GM23338 (cell line): ENCODE measurements around the gene RPTOR. TPM values are rescaled to one million over a fixed set of nuclear protein-coding genes. Genes with fewer than 3 reads are reported as not detected.

Source experiments
- ATAC-seq: fragments of 200-7000 bp; cut with Tn5 transposase; 3 replicates; pipeline ENCODE4 v1.9.1; 2020
- DNase-seq: peaks from one replicate; pipeline ENCODE4 v3.0.0-alpha.2; 2015; ENCODE audit warnings: low spot score
- H2AFZ ChIP-seq: fragments of 200-600 bp; sonication (generic); 2 replicates; pipeline ENCODE4 v1.8.0; 2016; ENCODE audit warnings: antibody characterized with exemption, mild to moderate bottlenecking, moderate library complexity
- H3F3A ChIP-seq: fragments of 200-600 bp; sonication (generic); replicated peaks from 2 replicates; pipeline ENCODE4 v1.8.0; 2017; ENCODE audit warnings: antibody characterized with exemption, mixed run types, low read depth
- H3K27ac ChIP-seq: fragments of 200-600 bp; sonication (generic); 2 replicates; pipeline ENCODE4 v1.6.1; 2016; ENCODE audit warnings: low read depth
- H3K27me3 ChIP-seq: fragments of 200-600 bp; sonication (generic); 2 replicates; pipeline ENCODE4 v1.8.0; 2016; ENCODE audit warnings: mild to moderate bottlenecking, mixed run types, moderate library complexity; ENCODE audit not compliant: insufficient read depth
- H3K36me3 ChIP-seq: fragments of 200-600 bp; sonication (generic); 2 replicates; pipeline ENCODE4 v1.8.0; 2016; ENCODE audit warnings: mild to moderate bottlenecking; ENCODE audit not compliant: insufficient read depth
- H3K4me1 ChIP-seq: fragments of 200-600 bp; sonication (generic); 2 replicates; pipeline ENCODE4 v1.8.0; 2016; ENCODE audit warnings: mild to moderate bottlenecking, moderate library complexity; ENCODE audit not compliant: insufficient read depth
- H3K4me2 ChIP-seq: fragments of 200-600 bp; sonication (generic); 2 replicates; pipeline ENCODE4 v1.7.1; 2017; ENCODE audit warnings: mixed run types
- H3K4me3 ChIP-seq: fragments of 200-600 bp; sonication (generic); 2 replicates; pipeline ENCODE4 v1.6.1; 2016; ENCODE audit warnings: mixed run types
- H3K79me2 ChIP-seq: fragments of 200-600 bp; sonication (generic); replicated peaks from 2 replicates; pipeline ENCODE4 v1.8.0; 2017; ENCODE audit warnings: mild to moderate bottlenecking; ENCODE audit not compliant: insufficient read depth
- H3K9me2 ChIP-seq: fragments of 200-600 bp; sonication (generic); 2 replicates; pipeline ENCODE4 v1.8.0; 2017; ENCODE audit not compliant: insufficient read depth
- H4K20me1 ChIP-seq: fragments of 200-600 bp; sonication (generic); replicated peaks from 2 replicates; pipeline ENCODE4 v1.8.0; 2017; ENCODE audit warnings: mild to moderate bottlenecking; ENCODE audit not compliant: insufficient read depth
- H3K27ac Mint-ChIP-seq: 2 replicates; pipeline ENCODE4 v1.8.0; 2020; ENCODE audit warnings: inconsistent platforms, mild to moderate bottlenecking, moderate library complexity, mixed read lengths
- H3K27me3 Mint-ChIP-seq: 3 replicates; pipeline ENCODE4 v1.8.0; 2022; ENCODE audit warnings: low read depth, mild to moderate bottlenecking, moderate library complexity, mixed read lengths, inconsistent platforms; ENCODE audit not compliant: insufficient read depth, poor library complexity
- H3K36me3 Mint-ChIP-seq: 3 replicates; pipeline ENCODE4 v1.8.0; 2021; ENCODE audit warnings: low read depth, mild to moderate bottlenecking, inconsistent platforms, moderate library complexity, mixed read lengths
- H3K4me1 Mint-ChIP-seq: 3 replicates; pipeline ENCODE4 v1.8.0; 2020; ENCODE audit warnings: mild to moderate bottlenecking, inconsistent platforms, mixed read lengths
- H3K4me3 Mint-ChIP-seq: 3 replicates; pipeline ENCODE4 v1.8.0; 2021; ENCODE audit warnings: moderate library complexity, mild to moderate bottlenecking, inconsistent platforms, mixed read lengths
- H3K9me3 Mint-ChIP-seq: 3 replicates; pipeline ENCODE4 v1.8.0; 2020; ENCODE audit warnings: moderate library complexity, mild to moderate bottlenecking, inconsistent platforms, mixed read lengths
- CREB1 ChIP-seq: fragments of 250-450 bp; sonication (Bioruptor Pico); IDR thresholded peaks from 2 replicates; pipeline ENCODE4 v1.5.0; 2020; ENCODE audit warnings: low read depth, mild to moderate bottlenecking, moderate library complexity
- EZH2 ChIP-seq: fragments of 200-600 bp; sonication (generic); IDR thresholded peaks from one replicate; pipeline ENCODE4 v1.8.0; 2017; ENCODE audit warnings: antibody characterized with exemption, mild to moderate bottlenecking, low read depth; ENCODE audit not compliant: unreplicated experiment
- NANOG ChIP-seq: IDR thresholded peaks from 2 replicates; pipeline ENCODE4 v1.6.1; 2016; ENCODE audit warnings: antibody characterized with exemption, borderline replicate concordance
- POLR2AphosphoS5 ChIP-seq: IDR thresholded peaks from 2 replicates; pipeline ENCODE4 v1.6.1; 2016; ENCODE audit warnings: antibody characterized with exemption, low read depth
- STAT1 ChIP-seq: IDR thresholded peaks from one replicate; pipeline ENCODE4 v1.6.1; 2016; ENCODE audit warnings: antibody characterized with exemption; ENCODE audit not compliant: unreplicated experiment
- ZNF331 ChIP-seq: fragments of 250-450 bp; sonication (Bioruptor Pico); IDR thresholded peaks from 2 replicates; pipeline ENCODE4 v1.5.0; 2020; ENCODE audit warnings: low read depth, mild to moderate bottlenecking, moderate library complexity
- polyA plus RNA-seq: library from polyadenylated mRNA; unstranded; fragments of >200 nt; fragmentation: Nextera tagmentation; extraction: Ambion mirVana; gene quantifications from 2 replicates; pipeline ENCODE4 v1.2.1, GENCODE V29; 2016
- total RNA-seq: library from RNA; depleted of rRNA; stranded (reverse); fragments of >200 nt; shearing (Covaris generic); gene quantifications from 2 replicates; pipeline ENCODE4 v1.2.3, GENCODE V29; 2014
- TF ChIP-seq, protein P1 (sequence below): IDR thresholded peaks from one replicate; pipeline ENCODE4 v1.6.1; 2018; ENCODE audit warnings: antibody characterized with exemption; ENCODE audit not compliant: unreplicated experiment
- TF ChIP-seq, protein P2 (sequence below): IDR thresholded peaks from 2 replicates; pipeline ENCODE4 v1.6.1; 2016; ENCODE audit warnings: antibody characterized with exemption

Gene RPTOR
- total and polyA plus RNA-seq, 2 experiments from 2014 or later = 9.5 to 38.0 TPM

DNA sequence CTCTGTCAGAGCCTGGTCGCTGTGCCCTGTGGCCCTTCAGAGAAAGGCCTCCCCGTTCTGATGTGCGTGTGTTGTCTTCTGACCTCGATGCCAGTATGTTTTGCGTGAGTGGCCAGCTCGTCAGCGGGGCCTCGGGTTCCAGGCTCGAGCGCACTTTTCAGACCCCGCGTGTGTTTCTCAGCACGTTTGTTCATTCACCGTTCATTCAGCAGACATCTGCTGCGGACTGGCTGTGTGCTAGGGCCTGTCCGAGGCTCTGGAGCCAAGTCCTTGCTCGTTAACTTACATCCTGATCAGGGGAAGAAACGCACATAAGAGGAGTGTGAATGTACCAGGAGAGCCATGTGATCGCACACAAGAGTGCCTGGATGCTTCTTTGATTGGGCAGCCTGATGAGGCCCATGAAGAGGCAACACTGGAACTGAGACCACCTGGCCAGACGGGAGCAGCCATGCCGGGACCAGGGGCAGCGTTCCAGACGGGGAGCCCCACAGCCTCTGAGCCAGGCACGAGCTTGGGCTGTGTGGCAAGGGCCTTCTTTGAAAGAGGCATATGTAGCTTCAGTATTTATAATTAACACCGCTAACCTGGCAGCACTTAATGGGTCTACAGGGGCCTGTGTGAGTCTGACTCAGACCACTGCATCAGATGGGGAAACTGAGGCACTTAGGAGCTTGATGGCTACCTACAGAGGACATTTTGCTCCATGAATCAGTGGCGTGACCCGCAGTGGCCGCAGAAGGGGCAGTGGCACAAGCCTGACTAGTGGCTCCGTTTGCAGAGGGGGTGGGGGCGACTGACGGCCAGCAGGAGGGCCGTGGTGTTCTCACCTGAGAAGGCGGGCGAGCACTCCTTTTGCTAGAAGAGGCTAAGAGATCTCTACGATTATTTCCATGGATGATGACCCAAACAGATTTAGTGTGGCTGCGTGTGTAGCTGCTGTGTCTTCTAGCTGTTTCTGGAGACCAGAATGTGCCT, 259.1 kb downstream of the RPTOR start:
- Histone ChIP-seq H3K4me2 (no peak overlapping the region), H3F3A (no peaks in the 10 kb centered on the region), H3K36me3 (no peaks in the 10 kb centered on the region), H3K9me2 (no peaks in the 10 kb centered on the region), H4K20me1 (no peaks in the 10 kb centered on the region; the same call in 1 of the 2 replicates), H3K79me2 (peaks cover 3% of the 10 kb centered on the region), H3K4me3 (no peak overlapping the region), H3K4me1 (no peaks in the 10 kb centered on the region), H3K27ac (no peak overlapping the region), H2AFZ (no peak overlapping the region), H3K27me3 (no peaks in the 10 kb centered on the region)
- ATAC-seq (no peak), DNase-seq (no peak)
- no peak overlapping the region for H3K4me3 Mint-ChIP-seq
- H3K27me3 Mint-ChIP-seq = peaks cover 10% of the 10 kb centered on the region
- H3K9me3 Mint-ChIP-seq = peaks cover 22% of the 10 kb centered on the region
- peak overlapping the region; percentile 84 for H3K27ac Mint-ChIP-seq
- no peak for TF ChIP-seq NANOG
- H3K36me3 Mint-ChIP-seq = peaks cover 22% of the 10 kb centered on the region
- peaks cover 17% of the 10 kb centered on the region for H3K4me1 Mint-ChIP-seq

DNA sequence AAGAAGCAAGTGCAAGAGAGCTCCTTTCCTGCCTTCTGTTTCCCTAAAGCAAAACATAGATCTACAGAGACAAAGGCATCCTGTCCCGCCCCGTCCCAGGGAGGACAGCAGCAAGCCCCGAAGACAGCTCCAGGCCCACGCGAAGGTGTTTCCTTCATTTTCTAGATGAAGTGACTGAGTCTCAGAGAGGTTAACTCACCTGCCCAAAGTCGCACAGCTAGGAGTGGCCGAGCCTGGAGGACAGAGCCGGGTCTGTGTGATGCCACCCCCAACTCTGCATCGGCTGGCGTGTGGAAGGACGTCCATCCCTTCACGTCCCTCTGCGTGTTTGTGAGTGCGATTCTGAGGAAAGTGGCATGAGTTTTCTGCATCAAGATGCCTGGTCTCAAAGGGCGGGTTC, 259.8 kb downstream of the RPTOR start:
- Mint-ChIP-seq H3K36me3 (peaks cover 22% of the 10 kb centered on the region), H3K27me3 (peaks cover 10% of the 10 kb centered on the region), H3K4me1 (peaks cover 17% of the 10 kb centered on the region), H3K9me3 (peaks cover 22% of the 10 kb centered on the region), H3K4me3 (no peak overlapping the region), H3K27ac (no peak overlapping the region; the same call in 1 of the 2 replicates)
- Histone ChIP-seq H2AFZ (no peak overlapping the region), H3K9me2 (no peaks in the 10 kb centered on the region), H4K20me1 (no peaks in the 10 kb centered on the region; the same call in 1 of the 2 replicates), H3K27ac (no peak overlapping the region), H3K4me1 (no peaks in the 10 kb centered on the region), H3K36me3 (no peaks in the 10 kb centered on the region), H3K79me2 (no peaks in the 10 kb centered on the region; the same call in none of the 2 replicates), H3K4me2 (no peak overlapping the region), H3F3A (no peaks in the 10 kb centered on the region), H3K4me3 (no peak overlapping the region), H3K27me3 (no peaks in the 10 kb centered on the region)
- DNase-seq = no peak
- no peak for ATAC-seq
- no peak for TF ChIP-seq POLR2AphosphoS5
- TF ChIP-seq, protein P1, sequence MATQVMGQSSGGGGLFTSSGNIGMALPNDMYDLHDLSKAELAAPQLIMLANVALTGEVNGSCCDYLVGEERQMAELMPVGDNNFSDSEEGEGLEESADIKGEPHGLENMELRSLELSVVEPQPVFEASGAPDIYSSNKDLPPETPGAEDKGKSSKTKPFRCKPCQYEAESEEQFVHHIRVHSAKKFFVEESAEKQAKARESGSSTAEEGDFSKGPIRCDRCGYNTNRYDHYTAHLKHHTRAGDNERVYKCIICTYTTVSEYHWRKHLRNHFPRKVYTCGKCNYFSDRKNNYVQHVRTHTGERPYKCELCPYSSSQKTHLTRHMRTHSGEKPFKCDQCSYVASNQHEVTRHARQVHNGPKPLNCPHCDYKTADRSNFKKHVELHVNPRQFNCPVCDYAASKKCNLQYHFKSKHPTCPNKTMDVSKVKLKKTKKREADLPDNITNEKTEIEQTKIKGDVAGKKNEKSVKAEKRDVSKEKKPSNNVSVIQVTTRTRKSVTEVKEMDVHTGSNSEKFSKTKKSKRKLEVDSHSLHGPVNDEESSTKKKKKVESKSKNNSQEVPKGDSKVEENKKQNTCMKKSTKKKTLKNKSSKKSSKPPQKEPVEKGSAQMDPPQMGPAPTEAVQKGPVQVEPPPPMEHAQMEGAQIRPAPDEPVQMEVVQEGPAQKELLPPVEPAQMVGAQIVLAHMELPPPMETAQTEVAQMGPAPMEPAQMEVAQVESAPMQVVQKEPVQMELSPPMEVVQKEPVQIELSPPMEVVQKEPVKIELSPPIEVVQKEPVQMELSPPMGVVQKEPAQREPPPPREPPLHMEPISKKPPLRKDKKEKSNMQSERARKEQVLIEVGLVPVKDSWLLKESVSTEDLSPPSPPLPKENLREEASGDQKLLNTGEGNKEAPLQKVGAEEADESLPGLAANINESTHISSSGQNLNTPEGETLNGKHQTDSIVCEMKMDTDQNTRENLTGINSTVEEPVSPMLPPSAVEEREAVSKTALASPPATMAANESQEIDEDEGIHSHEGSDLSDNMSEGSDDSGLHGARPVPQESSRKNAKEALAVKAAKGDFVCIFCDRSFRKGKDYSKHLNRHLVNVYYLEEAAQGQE = no peak
- no peak for TF ChIP-seq CREB1 (CRISPR knock-in tag)
- TF ChIP-seq, protein P2, sequence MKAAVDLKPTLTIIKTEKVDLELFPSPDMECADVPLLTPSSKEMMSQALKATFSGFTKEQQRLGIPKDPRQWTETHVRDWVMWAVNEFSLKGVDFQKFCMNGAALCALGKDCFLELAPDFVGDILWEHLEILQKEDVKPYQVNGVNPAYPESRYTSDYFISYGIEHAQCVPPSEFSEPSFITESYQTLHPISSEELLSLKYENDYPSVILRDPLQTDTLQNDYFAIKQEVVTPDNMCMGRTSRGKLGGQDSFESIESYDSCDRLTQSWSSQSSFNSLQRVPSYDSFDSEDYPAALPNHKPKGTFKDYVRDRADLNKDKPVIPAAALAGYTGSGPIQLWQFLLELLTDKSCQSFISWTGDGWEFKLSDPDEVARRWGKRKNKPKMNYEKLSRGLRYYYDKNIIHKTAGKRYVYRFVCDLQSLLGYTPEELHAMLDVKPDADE = no peak
- TF ChIP-seq EZH2 = no peak
- no peak for TF ChIP-seq ZNF331 (CRISPR knock-in tag)
- no peak for TF ChIP-seq STAT1
